HFFc6 (cell line): Measurements from ENCODE around the gene DHDH. TPM values are rescaled to one million over a fixed set of nuclear protein-coding genes. Genes with fewer than 3 reads are reported as not detected.
A peak's percentile ranks its signal among the peaks of the same experiment; 100 is the strongest.

ENCODE experiments used
- DNase-seq: peaks from one replicate; pipeline ENCODE4 v3.0.0-alpha.2; 2018
- H3K27ac Mint-ChIP-seq: 2 replicates; pipeline ENCODE4 v1.8.0; 2020; ENCODE audit warnings: mild to moderate bottlenecking, mixed read lengths
- H3K27me3 Mint-ChIP-seq: 2 replicates; pipeline ENCODE4 v1.8.0; 2021; ENCODE audit warnings: mild to moderate bottlenecking, moderate library complexity, mixed read lengths; ENCODE audit not compliant: insufficient read depth
- H3K36me3 Mint-ChIP-seq: 2 replicates; pipeline ENCODE4 v1.8.0; 2021; ENCODE audit warnings: low read depth, mixed read lengths
- H3K4me1 Mint-ChIP-seq: 2 replicates; pipeline ENCODE4 v1.8.0; 2020; ENCODE audit warnings: low read depth, mixed read lengths
- H3K4me3 Mint-ChIP-seq: 2 replicates; pipeline ENCODE4 v1.8.0; 2020; ENCODE audit warnings: mild to moderate bottlenecking, moderate library complexity, mixed read lengths
- H3K9me3 Mint-ChIP-seq: 2 replicates; pipeline ENCODE4 v1.8.0; 2020; ENCODE audit warnings: mild to moderate bottlenecking, mixed read lengths
- total RNA-seq, 6 experiments: library from RNA; stranded (reverse); fragmentation: NEBNext Ultra II Directional; extraction: Animal tissue kit (Norgen Biotek cat#: 25700); gene quantifications; 2 replicates in 1 of 6; 3 replicates in 5 of 6; pipeline ENCODE4 v1.2.3, GENCODE V29; 2021
- TF ChIP-seq, protein P1 (sequence below): fragments of 200-600 bp; sonication (generic); IDR thresholded peaks from 2 replicates; pipeline ENCODE4 v1.5.0; 2021; ENCODE audit warnings: antibody characterized with exemption, mild to moderate bottlenecking

Gene DHDH
- total RNA-seq, 6 experiments from 2014 or later = not detected

DNA sequence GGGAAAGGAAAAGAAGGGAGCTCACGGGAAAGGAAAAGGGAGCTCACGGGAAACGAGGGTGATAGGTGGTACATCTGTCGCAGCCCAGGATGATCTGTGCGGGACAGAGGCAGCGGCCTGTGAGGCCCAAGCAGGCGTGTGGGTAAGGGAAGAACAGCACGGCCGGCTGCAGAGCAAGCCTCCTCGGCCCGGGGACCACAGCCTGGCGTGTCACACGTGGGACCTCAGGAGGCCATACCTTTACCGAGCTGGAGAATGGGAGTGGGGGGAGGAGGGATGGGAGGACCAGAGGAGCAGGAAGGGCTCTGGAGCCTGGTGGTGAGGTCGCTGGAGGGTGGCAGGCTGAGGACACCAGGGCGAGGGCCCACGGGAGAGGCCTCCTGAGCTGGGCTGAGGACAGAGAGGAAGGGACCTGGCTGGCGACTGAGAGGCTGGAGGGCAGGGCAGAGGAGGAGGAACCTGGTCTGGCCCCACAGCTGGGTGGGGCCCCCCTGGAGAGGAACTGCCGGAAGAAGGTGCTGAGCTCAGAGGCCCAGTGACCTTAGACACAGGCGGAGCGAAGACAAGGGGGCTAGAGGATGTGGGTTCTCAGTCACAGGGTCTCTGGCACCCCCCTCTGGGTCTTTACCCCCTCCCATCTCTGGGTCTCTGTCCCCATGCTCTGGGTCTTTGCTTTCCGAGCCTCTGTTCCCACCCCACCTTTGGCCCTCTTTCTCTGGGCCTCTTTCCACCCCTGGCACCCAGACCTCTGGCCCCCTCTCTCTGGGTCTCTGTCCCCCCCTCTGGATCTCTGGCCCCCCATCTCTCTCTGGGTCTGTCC, 28.7 kb downstream of the DHDH start:
- H3K9me3 Mint-ChIP-seq = peaks cover 14% of the 10 kb centered on the region
- H3K4me3 Mint-ChIP-seq = no peak overlapping the region
- DNase-seq = no peak
- peak overlapping the region; percentile 99 for H3K27ac Mint-ChIP-seq
- H3K27me3 Mint-ChIP-seq = peaks cover 45% of the 10 kb centered on the region
- TF ChIP-seq, protein P1, sequence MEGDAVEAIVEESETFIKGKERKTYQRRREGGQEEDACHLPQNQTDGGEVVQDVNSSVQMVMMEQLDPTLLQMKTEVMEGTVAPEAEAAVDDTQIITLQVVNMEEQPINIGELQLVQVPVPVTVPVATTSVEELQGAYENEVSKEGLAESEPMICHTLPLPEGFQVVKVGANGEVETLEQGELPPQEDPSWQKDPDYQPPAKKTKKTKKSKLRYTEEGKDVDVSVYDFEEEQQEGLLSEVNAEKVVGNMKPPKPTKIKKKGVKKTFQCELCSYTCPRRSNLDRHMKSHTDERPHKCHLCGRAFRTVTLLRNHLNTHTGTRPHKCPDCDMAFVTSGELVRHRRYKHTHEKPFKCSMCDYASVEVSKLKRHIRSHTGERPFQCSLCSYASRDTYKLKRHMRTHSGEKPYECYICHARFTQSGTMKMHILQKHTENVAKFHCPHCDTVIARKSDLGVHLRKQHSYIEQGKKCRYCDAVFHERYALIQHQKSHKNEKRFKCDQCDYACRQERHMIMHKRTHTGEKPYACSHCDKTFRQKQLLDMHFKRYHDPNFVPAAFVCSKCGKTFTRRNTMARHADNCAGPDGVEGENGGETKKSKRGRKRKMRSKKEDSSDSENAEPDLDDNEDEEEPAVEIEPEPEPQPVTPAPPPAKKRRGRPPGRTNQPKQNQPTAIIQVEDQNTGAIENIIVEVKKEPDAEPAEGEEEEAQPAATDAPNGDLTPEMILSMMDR = no peak
- H3K36me3 Mint-ChIP-seq = peaks cover 38% of the 10 kb centered on the region
- H3K4me1 Mint-ChIP-seq = peaks cover 53% of the 10 kb centered on the region

DNA sequence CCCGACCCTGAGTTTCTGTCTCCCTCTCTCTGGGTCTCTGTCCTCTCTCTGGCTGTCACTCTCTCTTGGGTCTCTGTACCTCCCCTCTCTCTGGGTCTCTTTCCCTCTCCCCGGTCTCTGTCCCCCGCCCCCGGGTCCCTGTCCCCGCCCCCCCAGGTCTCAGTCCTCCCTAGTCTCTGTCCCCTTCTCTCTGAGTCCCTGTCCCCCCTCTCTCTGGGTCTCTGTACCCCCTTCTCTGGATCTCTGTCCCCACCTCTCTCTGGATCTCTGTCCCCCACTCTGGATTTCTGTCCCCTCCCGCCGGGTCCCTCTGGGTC, 29.3 kb downstream of the DHDH start:
- peaks cover 58% of the 10 kb centered on the region for H3K4me1 Mint-ChIP-seq
- peak overlapping the region; percentile 99 for H3K27ac Mint-ChIP-seq
- peaks cover 43% of the 10 kb centered on the region for H3K36me3 Mint-ChIP-seq
- H3K27me3 Mint-ChIP-seq = peaks cover 47% of the 10 kb centered on the region
- DNase-seq = no peak
- peak overlapping the region; percentile 100; the same call in 1 of the 2 replicates for H3K4me3 Mint-ChIP-seq
- TF ChIP-seq, protein P1 = no peak
- peaks cover 14% of the 10 kb centered on the region for H3K9me3 Mint-ChIP-seq

DNA sequence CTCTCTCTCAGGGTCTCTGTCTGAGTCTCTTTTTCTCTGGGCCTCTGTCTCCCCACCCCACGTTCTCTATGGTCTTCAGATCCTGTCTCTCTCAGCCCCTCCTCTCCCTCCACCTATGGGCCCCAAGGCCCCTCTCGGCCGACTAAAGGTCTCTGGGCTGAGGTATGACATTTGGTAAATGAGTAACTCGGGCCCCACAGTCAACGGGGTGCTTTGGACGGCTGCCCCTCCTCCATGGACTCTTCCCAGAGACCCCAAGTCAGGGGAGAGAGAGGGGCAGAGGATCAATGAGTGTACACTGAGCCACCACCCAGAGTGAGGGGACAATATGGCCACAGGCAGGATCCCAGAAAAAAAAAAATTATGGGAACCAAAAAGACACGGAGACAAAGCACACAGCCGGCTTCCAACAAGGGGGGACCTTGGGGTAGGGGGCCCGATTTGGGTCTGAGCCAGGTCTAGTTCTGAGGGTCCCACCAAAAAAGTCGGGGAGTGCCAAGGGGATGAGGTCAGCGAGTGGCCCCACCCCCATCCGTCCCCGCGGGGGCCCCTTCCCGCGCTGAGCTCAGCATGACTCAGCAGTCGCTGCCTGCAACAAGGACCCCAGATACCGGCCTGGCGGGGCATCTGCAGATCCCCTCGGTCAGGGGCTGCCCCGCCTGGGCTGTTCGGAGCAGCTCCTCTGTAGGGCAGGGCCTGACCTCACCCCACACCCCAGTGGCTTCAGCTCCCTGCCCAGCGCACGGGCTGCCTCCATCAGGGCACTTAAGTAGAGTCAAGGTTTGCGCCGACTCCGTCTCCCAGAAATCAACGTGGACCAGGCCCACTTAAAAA, 30.1 kb downstream of the DHDH start:
- Mint-ChIP-seq H3K27me3 (peaks cover 47% of the 10 kb centered on the region), H3K4me1 (peaks cover 63% of the 10 kb centered on the region), H3K9me3 (peaks cover 14% of the 10 kb centered on the region), H3K27ac (peak overlapping the region; percentile 99), H3K36me3 (peaks cover 47% of the 10 kb centered on the region), H3K4me3 (peak overlapping the region; percentile 100)
- TF ChIP-seq, protein P1 = no peak
- DNase-seq = peak; percentile 52

DNA sequence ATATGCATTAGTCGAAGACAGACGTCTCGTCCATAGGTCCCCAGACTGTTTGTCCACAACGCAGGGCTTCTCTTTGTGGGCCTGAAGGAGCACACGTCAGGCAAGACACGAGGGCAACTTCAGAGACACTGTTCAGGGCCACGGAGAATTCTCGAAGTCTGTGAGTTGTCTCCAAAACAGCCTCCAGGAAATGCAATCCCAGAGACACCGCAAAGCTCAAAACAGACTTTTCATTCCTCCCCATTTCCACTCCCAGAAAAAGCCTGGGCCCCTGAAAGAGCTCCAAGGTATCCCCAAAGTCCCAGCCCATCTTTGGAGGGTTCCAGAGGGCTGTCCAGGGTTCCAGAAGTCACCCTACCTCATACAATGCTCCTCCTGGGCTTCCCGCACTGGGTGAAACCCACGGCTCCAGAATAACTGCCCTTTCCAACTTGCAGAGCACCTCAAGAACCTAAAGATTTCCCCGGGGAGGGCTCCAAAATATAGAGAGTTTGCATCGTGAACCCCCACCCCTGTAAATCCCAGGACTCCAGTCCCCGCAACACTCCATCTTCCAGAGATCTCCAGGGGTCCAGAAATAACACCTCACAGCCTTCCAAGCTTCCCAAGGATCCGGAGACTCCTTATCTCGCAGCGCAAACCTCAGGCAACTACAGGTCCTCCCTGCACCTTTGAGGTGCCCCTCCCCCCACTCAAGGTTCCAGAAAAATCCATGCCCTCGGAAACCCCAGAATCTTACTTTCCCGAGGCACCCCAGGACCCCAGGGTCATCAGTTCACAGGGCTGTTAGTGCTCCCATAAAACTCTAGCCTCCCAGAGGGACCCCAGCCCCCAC, 30.9 kb downstream of the DHDH start:
- peaks cover 63% of the 10 kb centered on the region for H3K4me1 Mint-ChIP-seq
- peaks cover 51% of the 10 kb centered on the region for H3K27me3 Mint-ChIP-seq
- H3K4me3 Mint-ChIP-seq = peak overlapping the region; percentile 100
- TF ChIP-seq, protein P1 = no peak
- H3K27ac Mint-ChIP-seq = peak overlapping the region; percentile 99
- peaks cover 47% of the 10 kb centered on the region for H3K36me3 Mint-ChIP-seq
- DNase-seq = peak; percentile 46
- H3K9me3 Mint-ChIP-seq = peaks cover 14% of the 10 kb centered on the region
